HEK293 (cell line): ENCODE results near the gene GSN.

Source experiments
- CTCF ChIA-PET: fragments of 350-600 bp; formaldehyde crosslinking; extraction: SDS; loops from one replicate; lab custom pipeline; 2021; ENCODE audit warnings: antibody characterized with exemption; lab: Yijun Ruan, JAX
- POLR2A ChIA-PET: fragments of 300-600 bp; formaldehyde crosslinking; extraction: SDS; loops from one replicate; lab custom pipeline; 2020; ENCODE audit warnings: antibody characterized with exemption, inconsistent platforms; lab: Yijun Ruan, JAX
- H3K27ac ChIP-seq: fragments of 200-500 bp; sonication (Bioruptor generic); 2 replicates; pipeline ENCODE4 v1.5.1; 2014; ENCODE audit warnings: low read depth, low read length, control low read depth, inconsistent platforms; ENCODE audit errors: extremely low read depth
- H3K36me3 ChIP-seq, 2 experiments: fragments of 200-500 bp in 1 of 2; sonication (Bioruptor generic) in 1 of 2; 1 replicate in 1 of 2; 2 replicates in 1 of 2; pipeline ENCODE4 v1.5.1; 2014 to 2017; ENCODE audit warnings: inconsistent platforms in 2 of 2, low read length in 2 of 2; ENCODE audit not compliant: control insufficient read depth in 2 of 2, insufficient read depth in 1 of 2
- H3K4me1 ChIP-seq: fragments of 200-500 bp; sonication (Bioruptor generic); 2 replicates; pipeline ENCODE4 v1.5.1; 2014; ENCODE audit warnings: mild to moderate bottlenecking, low read length, inconsistent platforms; ENCODE audit not compliant: control insufficient read depth, insufficient read depth
- H3K4me3 ChIP-seq: 2 replicates; pipeline ENCODE4 v1.5.1; 2011; ENCODE audit warnings: low read depth, mild to moderate bottlenecking, control low read depth, low read length, moderate library complexity
- H3K9me3 ChIP-seq: fragments of 200-500 bp; sonication (Bioruptor generic); 2 replicates; pipeline ENCODE4 v1.5.1; 2014; ENCODE audit warnings: low read depth, low read length, inconsistent platforms; ENCODE audit not compliant: control insufficient read depth, insufficient read depth
- EGR2 ChIP-seq: fragments of 450-650 bp; formaldehyde crosslinking; IDR thresholded peaks from 2 replicates; pipeline ENCODE4 v1.5.1; 2016; ENCODE audit warnings: low read depth, missing biosample characterization, missing genetic modification characterization
- GLI2 ChIP-seq: fragments of 450-650 bp; formaldehyde crosslinking; IDR thresholded peaks from 2 replicates; pipeline ENCODE4; 2017; ENCODE audit warnings: missing biosample characterization, missing genetic modification characterization, low read depth, borderline replicate concordance
- KLF7 ChIP-seq: fragments of 450-650 bp; formaldehyde crosslinking; IDR thresholded peaks from 2 replicates; pipeline ENCODE4 v1.5.1; 2016; ENCODE audit warnings: missing biosample characterization, missing genetic modification characterization, borderline replicate concordance
- KLF8 ChIP-seq: fragments of 450-650 bp; formaldehyde crosslinking; IDR thresholded peaks from 2 replicates; pipeline ENCODE4 v1.5.1; 2016; ENCODE audit warnings: missing biosample characterization, missing genetic modification characterization
- KLF9 ChIP-seq: fragments of 450-650 bp; formaldehyde crosslinking; IDR thresholded peaks from 2 replicates; pipeline ENCODE4 v1.5.1; 2016; ENCODE audit warnings: missing biosample characterization, missing genetic modification characterization, low read depth
- OVOL3 ChIP-seq: fragments of 450-650 bp; formaldehyde crosslinking; IDR thresholded peaks from 2 replicates; pipeline ENCODE4 v1.5.1; 2016; ENCODE audit warnings: missing biosample characterization, missing genetic modification characterization
- ZNF132 ChIP-seq: fragments of 450-650 bp; formaldehyde crosslinking; IDR thresholded peaks from 2 replicates; pipeline ENCODE4 v1.5.1; 2017; ENCODE audit warnings: missing biosample characterization, missing genetic modification characterization, borderline replicate concordance
- ZNF16 ChIP-seq: fragments of 450-650 bp; formaldehyde crosslinking; IDR thresholded peaks from 2 replicates; pipeline ENCODE4 v1.5.1; 2016; ENCODE audit warnings: low read depth, missing biosample characterization, missing genetic modification characterization
- ZNF214 ChIP-seq: fragments of 450-650 bp; formaldehyde crosslinking; IDR thresholded peaks from 2 replicates; pipeline ENCODE4 v1.5.1; 2017; ENCODE audit warnings: missing biosample characterization, mild to moderate bottlenecking, missing genetic modification characterization, borderline replicate concordance
- ZNF292 ChIP-seq: fragments of 450-650 bp; formaldehyde crosslinking; IDR thresholded peaks from 2 replicates; pipeline ENCODE4 v1.5.1; 2016; ENCODE audit warnings: low read depth, missing biosample characterization, missing genetic modification characterization, borderline replicate concordance
- ZNF311 ChIP-seq: fragments of 450-650 bp; formaldehyde crosslinking; IDR thresholded peaks from 2 replicates; pipeline ENCODE4 v1.5.1; 2017; ENCODE audit warnings: missing biosample characterization, missing genetic modification characterization, borderline replicate concordance
- ZNF473 ChIP-seq: fragments of 450-650 bp; formaldehyde crosslinking; IDR thresholded peaks from 2 replicates; pipeline ENCODE4 v1.5.1; 2017; ENCODE audit warnings: missing biosample characterization, missing genetic modification characterization
- ZNF501 ChIP-seq: fragments of 450-650 bp; formaldehyde crosslinking; IDR thresholded peaks from 2 replicates; pipeline ENCODE4 v1.5.1; 2016; ENCODE audit warnings: missing biosample characterization, missing genetic modification characterization
- ZNF544 ChIP-seq: fragments of 450-650 bp; formaldehyde crosslinking; IDR thresholded peaks from 2 replicates; pipeline ENCODE4 v1.5.0; 2017; ENCODE audit warnings: missing biosample characterization, missing genetic modification characterization
- ZNF571 ChIP-seq: fragments of 450-650 bp; formaldehyde crosslinking; IDR thresholded peaks from 2 replicates; pipeline ENCODE4 v1.5.0; 2017; ENCODE audit warnings: missing biosample characterization, missing genetic modification characterization
- ZNF585B ChIP-seq: fragments of 450-650 bp; formaldehyde crosslinking; IDR thresholded peaks from 2 replicates; pipeline ENCODE4 v1.5.1; 2016; ENCODE audit warnings: missing biosample characterization, missing genetic modification characterization
- ZNF837 ChIP-seq: fragments of 450-650 bp; formaldehyde crosslinking; IDR thresholded peaks from 2 replicates; pipeline ENCODE4 v1.5.1; 2016; ENCODE audit warnings: missing biosample characterization, missing genetic modification characterization
- TF ChIP-seq, protein P1 (sequence below): fragments of 450-650 bp; IDR thresholded peaks from 2 replicates; pipeline ENCODE4 v1.5.1; 2018; ENCODE audit warnings: missing biosample characterization, missing genetic modification characterization
- TF ChIP-seq, protein P2 (sequence below): fragments of 450-650 bp; formaldehyde crosslinking; IDR thresholded peaks from 2 replicates; pipeline ENCODE4 v1.5.1; 2017; ENCODE audit warnings: missing biosample characterization, missing genetic modification characterization

GSN gene

DNA sequence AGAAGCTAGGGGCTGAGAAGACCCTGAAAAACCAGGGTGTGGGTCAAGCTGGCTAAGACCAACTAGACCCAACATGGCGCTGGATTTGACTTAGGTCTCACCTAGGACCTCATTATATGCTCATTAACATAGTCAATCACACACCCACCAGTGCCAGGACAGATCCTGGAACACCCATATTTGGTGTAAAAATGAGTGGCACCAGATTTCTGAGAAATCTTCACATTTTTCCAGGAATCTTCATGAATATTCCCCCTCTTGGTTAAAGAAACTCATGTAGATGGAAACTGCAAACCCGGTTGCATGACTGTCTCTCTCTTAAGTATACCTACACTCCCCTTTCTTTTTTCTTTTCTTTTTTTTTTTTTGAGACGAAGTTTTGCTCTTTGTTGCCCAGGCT lies 48.4 kb upstream of the GSN start:
- CTCF ChIA-PET: interaction anchor here (0.6 to 2.7 kb wide), 3 partner anchors 12 to 177 kb away, joined by 3 to 11 read pairs (median 4); no protein-coding TSS in a partner anchor
- Histone ChIP-seq H3K4me3 (no peak overlapping the region), H3K9me3 (no peaks in the 10 kb centered on the region), H3K27ac (no peak overlapping the region), H3K36me3 (no peaks in the 10 kb centered on the region), H3K4me1 (no peaks in the 10 kb centered on the region)
- no peak for TF ChIP-seq ZNF585B (tag by site-specific recombination)
- no peak for TF ChIP-seq ZNF132
- POLR2A ChIA-PET: no interaction called here

DNA sequence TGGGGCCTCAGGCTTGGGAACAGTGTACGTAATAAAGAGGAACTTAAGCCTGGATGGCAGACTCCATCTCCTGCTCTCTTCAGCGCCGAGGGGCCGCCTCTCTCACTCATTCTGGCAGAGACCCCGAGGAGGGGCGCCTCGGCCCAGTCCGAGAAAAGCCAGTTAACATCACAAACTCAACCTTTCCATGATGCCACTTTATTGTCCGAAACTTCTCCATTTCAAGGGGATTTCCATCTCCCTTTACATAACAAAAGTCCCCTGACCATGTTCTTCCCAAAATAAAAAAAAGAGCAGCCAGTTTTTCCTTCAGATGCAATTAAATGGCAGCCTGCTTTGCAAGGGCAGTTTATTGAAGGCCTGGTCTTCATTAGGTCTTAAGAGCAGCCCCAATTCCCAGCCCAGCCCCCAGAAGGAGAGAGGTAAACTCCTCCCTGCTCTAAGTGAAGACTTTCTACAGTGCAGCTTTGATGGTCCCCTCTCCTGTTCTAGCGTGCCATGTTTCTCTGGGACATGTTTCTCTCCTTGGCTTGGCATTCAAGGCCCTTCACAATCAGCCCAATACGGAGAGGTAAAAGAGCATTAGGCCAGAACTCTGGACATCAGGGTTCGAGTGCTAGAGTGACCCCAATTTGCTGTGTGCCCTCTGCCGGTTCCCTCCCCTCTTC lies 46.8 kb upstream of the GSN start:
- Histone ChIP-seq H3K27ac (no peak overlapping the region), H3K4me3 (no peak overlapping the region), H3K36me3 (no peaks in the 10 kb centered on the region), H3K9me3 (no peaks in the 10 kb centered on the region), H3K4me1 (peaks cover 3% of the 10 kb centered on the region; the same call in 1 of the 2 replicates)
- POLR2A ChIA-PET: interaction anchor here (0.6 kb wide), 1 partner anchor 20 kb away, joined by 5 read pairs; no protein-coding TSS in a partner anchor
- TF ChIP-seq ZNF544 (tag by site-specific recombination): no peak
- TF ChIP-seq EGR2 (tag by site-specific recombination): no peak
- TF ChIP-seq, protein P1, sequence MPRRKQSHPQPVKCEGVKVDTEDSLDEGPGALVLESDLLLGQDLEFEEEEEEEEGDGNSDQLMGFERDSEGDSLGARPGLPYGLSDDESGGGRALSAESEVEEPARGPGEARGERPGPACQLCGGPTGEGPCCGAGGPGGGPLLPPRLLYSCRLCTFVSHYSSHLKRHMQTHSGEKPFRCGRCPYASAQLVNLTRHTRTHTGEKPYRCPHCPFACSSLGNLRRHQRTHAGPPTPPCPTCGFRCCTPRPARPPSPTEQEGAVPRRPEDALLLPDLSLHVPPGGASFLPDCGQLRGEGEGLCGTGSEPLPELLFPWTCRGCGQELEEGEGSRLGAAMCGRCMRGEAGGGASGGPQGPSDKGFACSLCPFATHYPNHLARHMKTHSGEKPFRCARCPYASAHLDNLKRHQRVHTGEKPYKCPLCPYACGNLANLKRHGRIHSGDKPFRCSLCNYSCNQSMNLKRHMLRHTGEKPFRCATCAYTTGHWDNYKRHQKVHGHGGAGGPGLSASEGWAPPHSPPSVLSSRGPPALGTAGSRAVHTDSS (tag by site-specific recombination): no peak
- no peak for TF ChIP-seq ZNF311 (tag by site-specific recombination)
- TF ChIP-seq ZNF837 (tag by site-specific recombination): no peak
- TF ChIP-seq ZNF473 (tag by site-specific recombination): no peak
- TF ChIP-seq ZNF16 (tag by site-specific recombination): no peak
- TF ChIP-seq ZNF292 (tag by site-specific recombination): no peak
- no peak for TF ChIP-seq OVOL3 (tag by site-specific recombination)
- no peak for TF ChIP-seq KLF7
- TF ChIP-seq GLI2 (tag by site-specific recombination): no peak
- CTCF ChIA-PET: interaction anchor here (0.6 to 4.7 kb wide), 9 partner anchors 8 to 209 kb away, joined by 3 to 57 read pairs (median 5); partner anchors contain the start of gene GSN

DNA sequence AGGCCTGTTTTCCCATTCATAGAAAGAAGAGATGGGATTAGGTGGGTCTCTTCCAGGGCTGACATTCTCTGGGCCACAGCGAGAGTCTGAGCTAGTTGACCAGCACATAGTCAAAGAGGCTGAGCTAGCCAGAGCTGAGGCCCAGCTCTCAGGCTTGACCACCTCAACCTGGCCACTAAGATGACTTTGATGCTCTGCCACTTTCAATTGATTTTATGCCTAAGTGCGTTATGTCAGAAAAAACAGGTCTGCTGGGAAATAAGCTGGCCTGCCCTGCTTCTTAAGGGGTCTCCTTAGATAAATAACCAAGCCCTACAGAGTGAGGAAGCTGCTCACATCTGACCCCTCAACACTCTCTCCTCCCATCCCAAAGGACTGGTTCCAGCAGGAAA lies 46.3 kb upstream of the GSN start:
- Histone ChIP-seq H3K36me3 (no peaks in the 10 kb centered on the region), H3K27ac (no peak overlapping the region), H3K4me3 (no peak overlapping the region), H3K9me3 (no peaks in the 10 kb centered on the region), H3K4me1 (peaks cover 3% of the 10 kb centered on the region; the same call in 1 of the 2 replicates)
- ChIA-PET POLR2A (no interaction called here), CTCF (interaction anchor here (0.6 to 4.7 kb wide), 11 partner anchors 9 to 208 kb away, joined by 3 to 57 read pairs (median 4); partner anchors contain the start of gene GSN)
- TF ChIP-seq ZNF571 (no peak), KLF9 (tag by site-specific recombination) (no peak), ZNF501 (tag by site-specific recombination) (no peak), ZNF214 (tag by site-specific recombination) (no peak), KLF8 (tag by site-specific recombination) (no peak)
- TF ChIP-seq, protein P2, sequence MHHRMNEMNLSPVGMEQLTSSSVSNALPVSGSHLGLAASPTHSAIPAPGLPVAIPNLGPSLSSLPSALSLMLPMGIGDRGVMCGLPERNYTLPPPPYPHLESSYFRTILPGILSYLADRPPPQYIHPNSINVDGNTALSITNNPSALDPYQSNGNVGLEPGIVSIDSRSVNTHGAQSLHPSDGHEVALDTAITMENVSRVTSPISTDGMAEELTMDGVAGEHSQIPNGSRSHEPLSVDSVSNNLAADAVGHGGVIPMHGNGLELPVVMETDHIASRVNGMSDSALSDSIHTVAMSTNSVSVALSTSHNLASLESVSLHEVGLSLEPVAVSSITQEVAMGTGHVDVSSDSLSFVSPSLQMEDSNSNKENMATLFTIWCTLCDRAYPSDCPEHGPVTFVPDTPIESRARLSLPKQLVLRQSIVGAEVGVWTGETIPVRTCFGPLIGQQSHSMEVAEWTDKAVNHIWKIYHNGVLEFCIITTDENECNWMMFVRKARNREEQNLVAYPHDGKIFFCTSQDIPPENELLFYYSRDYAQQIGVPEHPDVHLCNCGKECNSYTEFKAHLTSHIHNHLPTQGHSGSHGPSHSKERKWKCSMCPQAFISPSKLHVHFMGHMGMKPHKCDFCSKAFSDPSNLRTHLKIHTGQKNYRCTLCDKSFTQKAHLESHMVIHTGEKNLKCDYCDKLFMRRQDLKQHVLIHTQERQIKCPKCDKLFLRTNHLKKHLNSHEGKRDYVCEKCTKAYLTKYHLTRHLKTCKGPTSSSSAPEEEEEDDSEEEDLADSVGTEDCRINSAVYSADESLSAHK (tag by site-specific recombination): no peak
